HG03280 (cell line): ENCODE data around the gene DBI.
"Not testable (repeated sequence)": the region's sequence is repeated elsewhere in the genome, so short reads cannot be mapped to it uniquely, and the experiment has no call there.

Source experiments
- ATAC-seq: cut with Tn5 transposase; IDR thresholded peaks from one replicate; pipeline ENCODE4 v1.9.1; 2021; ENCODE audit warnings: mild to moderate bottlenecking, moderate library complexity; ENCODE audit not compliant: unreplicated experiment

Gene DBI

GRCh38 chr2:119393971-119394748 lies 27.4 kb downstream of the DBI start:
- no peak for ATAC-seq

GRCh38 chr2:119397196-119397595 lies 30.4 kb downstream of the DBI start:
- ATAC-seq, result no peak

- no peak for ATAC-seq
Observed at GRCh38 chr2:119402106-119402505, 35.3 kb downstream of the DBI start.

- no peak for ATAC-seq
Observed at GRCh38 chr2:119402645-119403560, 36.1 kb downstream of the DBI start.

GRCh38 chr2:119403618-119404017 lies 36.8 kb downstream of the DBI start:
- not testable (repeated sequence) for ATAC-seq

GRCh38 chr2:119405151-119405550 lies 38.4 kb downstream of the DBI start:
- ATAC-seq, result no peak

GRCh38 chr2:119407430-119408220 lies 40.8 kb downstream of the DBI start:
- ATAC-seq, result peak; percentile 61

- no peak for ATAC-seq
Observed at GRCh38 chr2:119408221-119408619, 41.4 kb downstream of the DBI start.

- ATAC-seq, result no peak
Observed at GRCh38 chr2:119409506-119409905, 42.7 kb downstream of the DBI start.

- no peak for ATAC-seq
Observed at GRCh38 chr2:119414894-119415293, 48.1 kb downstream of the DBI start.

GRCh38 chr2:119415630-119416029 lies 48.9 kb downstream of the DBI start:
- no peak for ATAC-seq

GRCh38 chr2:119416299-119416923 lies 49.6 kb downstream of the DBI start:
- no peak for ATAC-seq

- ATAC-seq, result no peak
Observed at GRCh38 chr2:119417908-119418307, 51.1 kb downstream of the DBI start.

GRCh38 chr2:119419065-119419464 lies 52.3 kb downstream of the DBI start:
- ATAC-seq, result no peak

GRCh38 chr2:119419803-119420508 lies 53.2 kb downstream of the DBI start:
- no peak for ATAC-seq

GRCh38 chr2:119421304-119421703 lies 54.5 kb downstream of the DBI start:
- ATAC-seq, result no peak

GRCh38 chr2:119421741-119422140 lies 55.0 kb downstream of the DBI start:
- no peak for ATAC-seq
